Fibroblast of the aortic adventitia (primary cell): ENCODE measurements around the gene LPAR2. TPM values are rescaled to one million over a fixed set of nuclear protein-coding genes. Genes with fewer than 3 reads are reported as not detected.

ENCODE experiments used
- DNase-seq: peaks from one replicate; pipeline ENCODE4 v3.0.0-alpha.2; 2010; ENCODE audit warnings: low read depth
- H3K4me3 ChIP-seq: 2 replicates; pipeline ENCODE4 v1.5.1; 2011; ENCODE audit warnings: low read depth, mild to moderate bottlenecking, control low read depth, low read length, moderate library complexity
- CTCF ChIP-seq: IDR thresholded peaks from 2 replicates; pipeline ENCODE4 v1.5.1; 2011; ENCODE audit warnings: mild to moderate bottlenecking, low read length, control low read depth, inconsistent platforms; ENCODE audit not compliant: insufficient read depth
- total RNA-seq: library from RNA; depleted of rRNA; stranded (reverse); fragments of >200 nt; gene quantifications from 2 replicates; pipeline ENCODE4 v1.2.3, GENCODE V29; 2012; ENCODE audit warnings: low replicate concordance

Gene LPAR2
- total RNA-seq, 1 donor = 1.1 TPM

GRCh38 chr19:19663256-19664120 lies 35.5 kb upstream of the LPAR2 start, which contains the start of gene ATP13A1:
Gene ATP13A1, minus strand, starts transcription at chr19:19663676. Its CDS starts 10 bp downstream, at chr19:19663666.
- peak; percentile 98 for DNase-seq
- peak; percentile 6 for TF ChIP-seq CTCF
- H3K4me3 ChIP-seq = peak within 1 kb of the TSS; percentile 99

- peak overlapping the region; percentile 99 for H3K4me3 ChIP-seq
- no peak for TF ChIP-seq CTCF
- DNase-seq = no peak
Observed at GRCh38 chr19:19662871-19663255, 34.8 kb upstream of the LPAR2 start.

- no peak for TF ChIP-seq CTCF
- DNase-seq = no peak
- peak overlapping the region; percentile 99 for H3K4me3 ChIP-seq
Observed at GRCh38 chr19:19662344-19662743, 34.3 kb upstream of the LPAR2 start.

GRCh38 chr19:19661675-19662251 lies 33.7 kb upstream of the LPAR2 start:
- no peak for DNase-seq
- peak overlapping the region; percentile 99 for H3K4me3 ChIP-seq
- no peak for TF ChIP-seq CTCF

GRCh38 chr19:19661141-19661674 lies 33.2 kb upstream of the LPAR2 start:
- H3K4me3 ChIP-seq = peak overlapping the region; percentile 99
- no peak for DNase-seq
- TF ChIP-seq CTCF = no peak

GRCh38 chr19:19659646-19660245 lies 31.7 kb upstream of the LPAR2 start:
- H3K4me3 ChIP-seq = no peak overlapping the region
- DNase-seq = no peak
- TF ChIP-seq CTCF = no peak
